BJ (cell line): Measurements from ENCODE around the gene PLD4. TPM values are rescaled to one million over a fixed set of nuclear protein-coding genes. Genes with fewer than 3 reads are reported as not detected.
"Not testable (repeated sequence)": the region's sequence is repeated elsewhere in the genome, so short reads cannot be mapped to it uniquely, and the experiment has no call there.

Experiments
- CTCF ChIA-PET: fragments of 350-600 bp; formaldehyde crosslinking; extraction: SDS; loops from one replicate; lab custom pipeline; 2021; ENCODE audit warnings: antibody characterized with exemption, inconsistent platforms; lab: Yijun Ruan, JAX
- POLR2A ChIA-PET: fragments of 300-600 bp; sonication (Branson Sonifier 250); formaldehyde crosslinking; extraction: SDS; loops from one replicate; lab custom pipeline; 2021; ENCODE audit warnings: antibody characterized with exemption; lab: Charles Lee
- DNase-seq: peaks from one replicate; pipeline ENCODE4 v3.0.0-alpha.2; 2011; ENCODE audit warnings: low read depth
- H3K27me3 ChIP-seq: 2 replicates; pipeline ENCODE4 v1.6.0; 2011; ENCODE audit warnings: low read length; ENCODE audit not compliant: control insufficient read depth, insufficient read depth
- H3K36me3 ChIP-seq: 2 replicates; pipeline ENCODE4 v1.5.1; 2011; ENCODE audit warnings: low read length; ENCODE audit not compliant: control insufficient read depth, insufficient read depth
- H3K4me3 ChIP-seq: 2 replicates; pipeline ENCODE4 v1.5.1; 2011; ENCODE audit warnings: low read depth, mild to moderate bottlenecking, control low read depth, low read length
- polyA plus RNA-seq: library from polyadenylated mRNA; depleted of rRNA; stranded (reverse); fragments of >200 nt; gene quantifications from 2 replicates; pipeline ENCODE4 v1.2.3, GENCODE V29; 2011
- TF ChIP-seq, protein P1 (sequence below): IDR thresholded peaks from 2 replicates; pipeline ENCODE4 v1.5.1; 2011; ENCODE audit warnings: low read depth, mild to moderate bottlenecking, control low read depth, inconsistent platforms, low read length, moderate library complexity; ENCODE audit not compliant: insufficient read depth

The PLD4 gene
- polyA plus RNA-seq, 1 experiment: 0.02 TPM

DNA sequence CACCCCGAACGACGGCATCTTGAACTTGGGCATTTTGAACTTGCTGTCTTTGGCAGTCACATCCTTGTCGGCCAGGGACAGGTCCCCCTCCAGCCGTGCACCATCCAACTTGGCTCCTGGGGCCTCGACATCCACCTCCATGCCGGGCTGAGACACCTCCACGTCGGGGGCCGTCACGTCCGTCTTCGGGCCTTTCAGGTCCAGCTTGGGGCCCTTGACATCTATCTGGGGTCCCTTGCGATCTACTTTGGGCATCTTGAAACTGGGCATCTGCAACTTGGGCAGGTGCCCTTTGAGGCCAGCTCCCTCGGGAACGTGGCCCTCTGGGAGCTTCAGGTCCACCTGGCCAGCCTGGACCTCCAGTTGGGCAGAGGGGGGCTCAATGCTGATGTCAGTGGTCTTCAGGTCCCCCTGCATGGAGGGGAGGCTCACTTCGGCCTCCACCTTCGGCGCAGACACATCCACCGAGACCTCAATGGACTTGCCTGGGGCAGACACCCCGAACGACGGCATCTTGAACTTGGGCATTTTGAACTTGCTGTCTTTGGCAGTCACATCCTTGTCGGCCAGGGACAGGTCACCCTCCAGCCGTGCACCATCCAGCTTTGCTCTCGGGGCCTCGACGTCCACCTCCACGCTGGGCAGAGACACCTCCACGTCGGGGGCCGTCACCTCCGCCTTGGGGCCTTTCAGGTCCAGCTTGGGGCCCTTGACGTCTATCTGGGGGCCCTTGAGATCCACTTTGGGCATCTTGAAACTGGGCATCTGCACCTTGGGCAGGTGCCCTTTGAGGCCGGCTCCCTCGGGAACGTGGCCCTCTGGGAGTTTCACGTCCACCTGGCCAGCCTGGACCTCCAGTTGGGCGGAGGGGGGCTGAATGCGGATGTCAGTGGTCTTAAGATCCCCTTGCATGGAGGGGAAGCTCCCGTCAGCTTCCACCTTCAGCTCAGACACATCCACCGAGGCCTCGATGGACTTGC is 21.6 kb downstream of the PLD4 start:
- CTCF ChIA-PET: interaction anchor here (2.7 kb wide), 1 partner anchor 11 kb away, joined by 12 read pairs; no protein-coding TSS in a partner anchor

GRCh38 chr14:104947201-104947600 is 22.5 kb downstream of the PLD4 start:
- H3K27me3 ChIP-seq, H3K36me3 ChIP-seq, H3K4me3 ChIP-seq, POLR2A ChIA-PET, DNase-seq: not testable (repeated sequence)
- CTCF ChIA-PET: interaction anchor here (2.7 kb wide), 1 partner anchor 12 kb away, joined by 12 read pairs; no protein-coding TSS in a partner anchor

More for the DNA sequence above, 21.6 kb downstream of the PLD4 start:
- DNase-seq, H3K36me3 ChIP-seq, POLR2A ChIA-PET, H3K27me3 ChIP-seq, H3K4me3 ChIP-seq: not testable (repeated sequence)

DNA sequence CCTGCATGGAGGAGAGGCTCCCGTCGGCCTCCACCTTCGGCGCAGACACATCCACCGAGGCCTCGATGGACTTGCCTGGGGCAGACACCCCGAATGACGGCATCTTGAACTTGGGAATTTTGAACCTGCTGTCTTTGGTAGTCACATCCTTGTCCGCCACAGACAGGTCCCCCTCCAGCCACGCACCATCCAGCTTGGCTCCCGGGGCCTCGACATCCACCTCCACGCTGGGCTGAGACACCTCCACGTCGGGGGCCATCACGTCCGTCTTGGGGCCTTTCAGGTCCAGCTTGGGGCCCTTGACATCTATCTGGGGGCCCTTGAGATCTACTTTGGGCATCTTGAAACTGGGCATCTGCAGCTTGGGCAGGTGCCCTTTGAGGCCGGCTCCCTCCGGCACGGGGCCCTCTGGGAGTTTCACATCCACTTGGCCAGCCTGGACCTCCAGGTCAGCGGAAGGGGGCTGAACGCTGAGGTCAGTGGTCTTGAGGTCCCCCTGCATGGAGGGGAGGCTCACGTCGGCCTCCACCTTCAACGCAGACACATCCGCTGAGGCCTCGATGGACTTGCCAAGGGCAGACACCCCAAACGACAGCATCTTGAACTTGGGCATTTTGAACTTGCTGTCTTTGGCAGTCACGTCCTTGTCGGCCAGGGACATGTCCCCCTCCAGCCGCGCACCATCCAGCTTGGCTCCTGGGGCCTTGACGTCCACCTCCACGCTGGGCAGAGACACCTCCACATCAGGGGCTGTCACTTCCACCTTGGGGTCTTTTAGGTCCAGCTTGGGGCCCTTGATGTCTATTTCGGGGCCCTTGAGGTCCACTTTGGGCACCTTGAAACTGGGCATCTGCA is 23.4 kb downstream of the PLD4 start:
- POLR2A ChIA-PET, CTCF ChIA-PET, H3K27me3 ChIP-seq, DNase-seq, H3K4me3 ChIP-seq, H3K36me3 ChIP-seq: not testable (repeated sequence)

DNA sequence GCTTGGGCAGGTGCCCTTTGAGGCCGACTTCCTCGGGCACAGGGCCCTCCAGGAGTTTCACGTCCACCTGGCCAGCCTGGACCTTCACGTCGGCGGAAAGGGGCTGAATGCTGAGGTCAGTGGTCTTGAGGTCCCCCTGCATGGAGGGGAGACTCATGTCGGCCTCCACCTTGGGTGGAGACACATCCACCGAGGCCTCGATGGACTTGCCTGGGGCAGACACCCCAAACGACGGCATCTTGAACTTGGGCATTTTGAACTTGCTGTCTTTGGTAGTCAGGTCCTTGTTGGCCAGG is 24.0 kb downstream of the PLD4 start:
- POLR2A ChIA-PET: no interaction called here
- no peak for DNase-seq
- CTCF ChIA-PET: no interaction called here
- TF ChIP-seq, protein P1, sequence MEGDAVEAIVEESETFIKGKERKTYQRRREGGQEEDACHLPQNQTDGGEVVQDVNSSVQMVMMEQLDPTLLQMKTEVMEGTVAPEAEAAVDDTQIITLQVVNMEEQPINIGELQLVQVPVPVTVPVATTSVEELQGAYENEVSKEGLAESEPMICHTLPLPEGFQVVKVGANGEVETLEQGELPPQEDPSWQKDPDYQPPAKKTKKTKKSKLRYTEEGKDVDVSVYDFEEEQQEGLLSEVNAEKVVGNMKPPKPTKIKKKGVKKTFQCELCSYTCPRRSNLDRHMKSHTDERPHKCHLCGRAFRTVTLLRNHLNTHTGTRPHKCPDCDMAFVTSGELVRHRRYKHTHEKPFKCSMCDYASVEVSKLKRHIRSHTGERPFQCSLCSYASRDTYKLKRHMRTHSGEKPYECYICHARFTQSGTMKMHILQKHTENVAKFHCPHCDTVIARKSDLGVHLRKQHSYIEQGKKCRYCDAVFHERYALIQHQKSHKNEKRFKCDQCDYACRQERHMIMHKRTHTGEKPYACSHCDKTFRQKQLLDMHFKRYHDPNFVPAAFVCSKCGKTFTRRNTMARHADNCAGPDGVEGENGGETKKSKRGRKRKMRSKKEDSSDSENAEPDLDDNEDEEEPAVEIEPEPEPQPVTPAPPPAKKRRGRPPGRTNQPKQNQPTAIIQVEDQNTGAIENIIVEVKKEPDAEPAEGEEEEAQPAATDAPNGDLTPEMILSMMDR: no peak
- no peaks in the 10 kb centered on the region for H3K36me3 ChIP-seq
- H3K4me3 ChIP-seq: no peak overlapping the region
- no peaks in the 10 kb centered on the region for H3K27me3 ChIP-seq

DNA sequence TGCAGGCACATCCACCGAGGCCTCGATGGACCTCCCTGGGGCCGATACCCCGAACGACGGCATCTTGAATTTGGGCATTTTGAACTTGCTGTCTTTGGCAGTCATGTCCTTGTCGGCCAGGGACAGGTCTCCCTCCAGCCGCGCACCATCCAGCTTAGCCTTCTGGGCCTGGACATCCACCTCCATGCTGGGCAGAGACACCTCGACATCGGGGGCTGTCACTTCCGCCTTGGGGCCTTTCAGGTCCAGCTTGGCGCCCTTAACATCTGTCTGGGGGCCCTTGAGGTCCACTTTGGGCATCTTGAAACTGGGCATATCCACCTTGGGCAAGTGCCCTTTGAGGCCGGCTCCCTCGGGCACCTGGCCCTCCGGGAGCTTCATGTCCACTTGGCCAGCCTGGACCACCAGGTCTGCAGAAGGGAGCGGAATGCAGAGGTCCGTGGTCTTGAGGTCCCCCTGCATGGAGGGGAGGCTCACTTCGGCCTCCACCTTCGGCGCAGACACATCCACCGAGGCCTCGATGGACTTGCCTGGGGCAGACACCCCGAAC is 24.8 kb downstream of the PLD4 start:
- H3K36me3 ChIP-seq, POLR2A ChIA-PET, CTCF ChIA-PET, DNase-seq, H3K4me3 ChIP-seq, H3K27me3 ChIP-seq: not testable (repeated sequence)

DNA sequence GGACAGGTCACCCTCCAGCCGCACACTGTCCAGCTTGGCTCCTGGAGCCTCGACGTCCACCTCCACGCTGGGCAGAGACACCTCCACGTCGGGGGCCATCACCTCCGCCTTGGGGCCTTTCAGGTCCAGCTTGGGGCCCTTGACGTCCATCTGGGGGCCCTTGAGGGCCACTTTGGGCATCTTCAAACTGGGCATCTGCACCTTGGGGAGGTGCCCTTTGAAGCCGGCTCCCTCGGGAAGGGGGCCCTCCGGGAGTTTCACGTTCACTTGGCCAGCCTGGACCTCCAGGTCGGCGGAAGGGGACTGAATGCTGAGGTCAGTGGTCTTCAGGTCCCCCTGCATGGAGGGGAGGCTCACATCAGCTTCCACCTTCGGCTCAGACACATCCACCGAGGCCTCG is 25.3 kb downstream of the PLD4 start:
- Histone ChIP-seq H3K27me3 (no peaks in the 10 kb centered on the region), H3K4me3 (no peak overlapping the region), H3K36me3 (no peaks in the 10 kb centered on the region)
- POLR2A ChIA-PET: no interaction called here
- no peak for DNase-seq
- TF ChIP-seq, protein P1: no peak
- CTCF ChIA-PET: no interaction called here

- POLR2A ChIA-PET, DNase-seq, H3K27me3 ChIP-seq, H3K36me3 ChIP-seq, H3K4me3 ChIP-seq: not testable (repeated sequence)
- CTCF ChIA-PET: interaction anchor here (1.4 kb wide), 1 partner anchor 13 kb away, joined by 3 read pairs; no protein-coding TSS in a partner anchor
These were observed 26.0 kb downstream of the PLD4 start for GRCh38 chr14:104950701-104951100.

DNA sequence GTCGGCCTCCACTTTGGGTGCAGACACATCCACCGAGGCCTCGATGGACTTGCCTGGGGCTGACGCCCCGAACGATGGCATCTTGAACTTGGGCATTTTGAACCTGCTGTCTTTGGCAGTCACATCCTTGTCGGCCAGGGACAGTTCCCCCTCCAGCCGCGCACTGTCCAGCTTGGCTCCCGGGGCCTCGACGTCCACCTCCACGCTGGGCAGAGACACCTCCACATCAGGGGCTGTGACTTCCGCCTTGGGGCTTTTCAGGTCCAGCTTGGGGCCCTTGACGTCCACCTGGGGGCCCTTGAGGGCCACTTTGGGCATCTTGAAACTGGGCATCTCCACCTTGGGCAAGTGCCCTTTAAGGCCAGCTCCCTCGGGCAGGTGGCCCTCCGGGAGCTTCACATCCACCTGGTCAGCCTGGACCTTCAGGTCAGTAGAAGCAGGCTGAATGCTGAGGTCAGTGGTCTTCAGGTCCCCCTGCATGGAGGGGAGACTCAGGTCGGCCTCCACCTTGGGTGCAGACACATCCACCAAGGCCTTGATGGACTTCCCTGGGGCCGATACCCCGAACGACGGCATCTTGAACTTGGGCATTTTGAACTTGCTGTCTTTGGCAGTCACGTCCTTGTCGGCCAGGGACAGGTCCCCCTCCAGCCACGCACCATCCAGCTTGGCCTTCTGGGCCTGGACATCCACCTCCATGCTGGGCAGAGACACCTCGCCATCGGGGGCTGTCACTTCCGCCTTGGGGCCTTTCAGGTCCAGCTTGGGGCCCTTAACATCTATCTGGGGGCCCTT is 27.4 kb downstream of the PLD4 start:
- H3K27me3 ChIP-seq, POLR2A ChIA-PET, H3K4me3 ChIP-seq, H3K36me3 ChIP-seq, DNase-seq: not testable (repeated sequence)
- CTCF ChIA-PET: interaction anchor here (1.4 kb wide), 1 partner anchor 14 kb away, joined by 3 read pairs; no protein-coding TSS in a partner anchor
